H1 (cell line): ENCODE measurements around the gene DAPK1. TPM values are rescaled to one million over a fixed set of nuclear protein-coding genes. Genes with fewer than 3 reads are reported as not detected.

Source experiments
- CTCF ChIA-PET: fragments of 300-600 bp; sonication (Branson Sonifier 250); formaldehyde crosslinking; loops from one replicate; lab custom pipeline; 2021; ENCODE audit not compliant: partially characterized antibody; lab: Charles Lee
- POLR2A ChIA-PET: fragments of 300-600 bp; sonication (Branson Sonifier 250); formaldehyde crosslinking; loops from one replicate; lab custom pipeline; 2021; ENCODE audit warnings: inconsistent platforms; ENCODE audit not compliant: partially characterized antibody; lab: Charles Lee
- DNase-seq, 2 experiments: peaks; one replicate each; pipeline versions ENCODE4 v3.0.0 to v3.0.0-alpha.2; 2010 to 2022; ENCODE audit warnings: low spot score in 2 of 2, low read depth in 1 of 2, mixed read lengths in 1 of 2
- FAIRE-seq: peaks from 2 replicates; lab custom pipeline; 2011; peaks lifted over from hg19 to GRCh38; lab: Jason Lieb, UNC
- H2AFZ ChIP-seq: 2 replicates; pipeline ENCODE4 v1.8.1; 2012; ENCODE audit warnings: low read length, inconsistent platforms
- H2AK5ac ChIP-seq: 2 replicates; pipeline ENCODE4 v1.6.1; 2013; ENCODE audit warnings: low read depth, low read length
- H2BK120ac ChIP-seq: replicated peaks from 2 replicates; pipeline ENCODE3; 2013; ENCODE audit warnings: low read depth, low read length, inconsistent platforms
- H2BK12ac ChIP-seq: 2 replicates; pipeline ENCODE4 v1.6.1; 2013; ENCODE audit warnings: low read depth, low read length
- H2BK15ac ChIP-seq: 2 replicates; pipeline ENCODE4 v1.6.1; 2013; ENCODE audit warnings: low read length
- H2BK20ac ChIP-seq: 2 replicates; pipeline ENCODE4 v1.6.1; 2013; ENCODE audit warnings: low read length
- H2BK5ac ChIP-seq: 2 replicates; pipeline ENCODE4 v1.6.1; 2013; ENCODE audit warnings: low read depth, low read length
- H3K14ac ChIP-seq: 2 replicates; pipeline ENCODE4 v1.6.1; 2013; ENCODE audit warnings: inconsistent platforms; ENCODE audit not compliant: insufficient read length
- H3K18ac ChIP-seq: 2 replicates; pipeline ENCODE4 v1.6.1; 2013; ENCODE audit warnings: low read length; ENCODE audit errors: extremely low read depth
- H3K23ac ChIP-seq: 2 replicates; pipeline ENCODE4 v1.6.1; 2013; ENCODE audit warnings: inconsistent platforms; ENCODE audit not compliant: insufficient read length
- H3K23me2 ChIP-seq: 2 replicates; pipeline ENCODE4 v1.6.1; 2013; ENCODE audit warnings: low read depth, low read length
- H3K27ac ChIP-seq: 2 replicates; pipeline ENCODE4 v1.6.1; 2011; ENCODE audit warnings: low read depth, low read length, inconsistent platforms
- H3K27me3 ChIP-seq, 4 experiments: replicated peaks in 1 of 4; 1 replicate in 1 of 4; 2 replicates in 3 of 4; pipeline versions ENCODE4 v1.6.1 to v1.8.1; 2011 to 2013; ENCODE audit warnings: low read length in 3 of 4, mild to moderate bottlenecking in 3 of 4, inconsistent platforms in 2 of 4, mixed read lengths in 2 of 4, moderate library complexity in 1 of 4; ENCODE audit not compliant: control insufficient read depth in 3 of 4, insufficient read depth in 3 of 4; ENCODE audit errors: extremely low read depth in 1 of 4
- H3K36me3 ChIP-seq, 4 experiments: 2 replicates each; pipeline versions ENCODE4 v1.6.1 to v1.8.1; 2011 to 2013; ENCODE audit warnings: mild to moderate bottlenecking in 4 of 4, low read length in 3 of 4, moderate library complexity in 2 of 4, control low read depth in 1 of 4, inconsistent platforms in 1 of 4; ENCODE audit not compliant: insufficient read depth in 4 of 4, control insufficient read depth in 2 of 4
- H3K4ac ChIP-seq: replicated peaks from 2 replicates; pipeline ENCODE3; 2013; ENCODE audit warnings: low read length, low read depth, mixed read lengths, inconsistent platforms; ENCODE audit not compliant: insufficient read length
- H3K4me1 ChIP-seq, 4 experiments: replicated peaks in 1 of 4; 1 replicate in 1 of 4; 2 replicates in 3 of 4; pipeline versions ENCODE4 v1.6.1 to v1.8.1; 2011 to 2013; ENCODE audit warnings: low read length in 3 of 4, inconsistent platforms in 2 of 4, mixed read lengths in 1 of 4; ENCODE audit not compliant: insufficient read depth in 4 of 4, control insufficient read depth in 3 of 4
- H3K4me2 ChIP-seq, 2 experiments: 2 replicates each; pipeline versions ENCODE4 v1.6.1 to v1.8.1; 2011 to 2013; ENCODE audit warnings: low read depth in 2 of 2, low read length in 2 of 2, control low read depth in 1 of 2, inconsistent platforms in 1 of 2, mild to moderate bottlenecking in 1 of 2; ENCODE audit not compliant: insufficient read depth in 1 of 2
- H3K4me3 ChIP-seq, 4 experiments: fragments of 200-600, 300-600 bp in 1 of 4; sonication (generic), shearing (Covaris generic), sonication (Bioruptor Twin) in 1 of 4; 2 replicates each; pipeline versions ENCODE4 v1.5.1 to v1.8.1; 2011 to 2016; ENCODE audit warnings: low read length in 4 of 4, low read depth in 3 of 4, control low read depth in 2 of 4, inconsistent platforms in 2 of 4, mild to moderate bottlenecking in 2 of 4, mixed read lengths in 1 of 4, moderate library complexity in 1 of 4; ENCODE audit not compliant: insufficient read depth in 2 of 4; ENCODE audit errors: extremely low read depth in 1 of 4
- H3K56ac ChIP-seq: replicated peaks from 2 replicates; pipeline ENCODE3; 2013; ENCODE audit warnings: low read depth, mild to moderate bottlenecking, mixed read lengths, low read length, inconsistent platforms; ENCODE audit not compliant: insufficient read length
- H3K79me1 ChIP-seq: 2 replicates; pipeline ENCODE4 v1.6.1; 2013; ENCODE audit warnings: low read depth, low read length, control low read depth
- H3K79me2 ChIP-seq, 2 experiments: 2 replicates each; pipeline versions ENCODE4 v1.6.1 to v1.8.1; 2012 to 2013; ENCODE audit warnings: low read length in 2 of 2, mild to moderate bottlenecking in 2 of 2, inconsistent platforms in 1 of 2; ENCODE audit not compliant: insufficient read depth in 2 of 2, control insufficient read depth in 1 of 2
- H3K9ac ChIP-seq, 4 experiments: replicated peaks in 1 of 4; 1 replicate in 1 of 4; 2 replicates in 3 of 4; pipeline versions ENCODE4 v1.6.1 to v1.8.1; 2011 to 2013; ENCODE audit warnings: low read depth in 3 of 4, low read length in 3 of 4, control low read depth in 2 of 4, mild to moderate bottlenecking in 2 of 4, moderate library complexity in 2 of 4, inconsistent platforms in 1 of 4; ENCODE audit errors: extremely low read depth in 1 of 4
- H3K9me3 ChIP-seq, 2 experiments: 2 replicates each; pipeline versions ENCODE4 v1.6.1 to v1.8.1; 2012 to 2013; ENCODE audit warnings: mild to moderate bottlenecking in 2 of 2, moderate library complexity in 2 of 2, control low read depth in 1 of 2, inconsistent platforms in 1 of 2, low read depth in 1 of 2, low read length in 1 of 2, mixed read lengths in 1 of 2; ENCODE audit not compliant: insufficient read depth in 2 of 2
- H4K20me1 ChIP-seq, 2 experiments: replicated peaks in 1 of 2; 2 replicates each; pipeline versions ENCODE3 to v1.8.1; 2011 to 2013; ENCODE audit warnings: inconsistent platforms in 2 of 2, low read length in 2 of 2, mild to moderate bottlenecking in 1 of 2; ENCODE audit not compliant: insufficient read depth in 2 of 2, control insufficient read depth in 1 of 2
- H4K5ac ChIP-seq: 2 replicates; pipeline ENCODE4 v1.6.1; 2013; ENCODE audit warnings: low read length, low read depth, mixed read lengths, inconsistent platforms; ENCODE audit not compliant: insufficient read length
- H4K8ac ChIP-seq: 2 replicates; pipeline ENCODE4 v1.8.0; 2013; ENCODE audit warnings: mild to moderate bottlenecking, moderate library complexity, low read length, inconsistent platforms; ENCODE audit not compliant: insufficient read depth; ENCODE audit errors: extremely low read depth
- H4K91ac ChIP-seq: replicated peaks from 2 replicates; pipeline ENCODE3; 2013; ENCODE audit warnings: low read length, mixed read lengths, inconsistent platforms; ENCODE audit not compliant: insufficient read length
- CHD1 ChIP-seq: IDR thresholded peaks from 2 replicates; pipeline ENCODE4 v1.6.1; 2012; ENCODE audit warnings: low read depth, low read length, improper control_type of control experiment
- EGR1 ChIP-seq: IDR thresholded peaks from 2 replicates; pipeline ENCODE4 v1.6.1; 2011; ENCODE audit warnings: low read depth, low read length, borderline replicate concordance
- FOSL1 ChIP-seq: IDR thresholded peaks from 2 replicates; pipeline ENCODE4 v1.6.1; 2011; ENCODE audit warnings: mild to moderate bottlenecking, low read depth, low read length, moderate library complexity; ENCODE audit not compliant: insufficient read depth
- KDM5A ChIP-seq: fragments of 200-600 bp; IDR thresholded peaks from 2 replicates; pipeline ENCODE4 v1.7.1; 2012; ENCODE audit warnings: mild to moderate bottlenecking, low read length, inconsistent platforms, mixed read lengths
- NANOG ChIP-seq: IDR thresholded peaks from 2 replicates; pipeline ENCODE4 v1.6.1; 2011; ENCODE audit warnings: low read length, low read depth, mild to moderate bottlenecking, inconsistent platforms; ENCODE audit not compliant: insufficient read depth, poor library complexity, severe bottlenecking
- RBBP5 ChIP-seq: IDR thresholded peaks from 2 replicates; pipeline ENCODE4 v1.7.1; 2012; ENCODE audit warnings: low read depth, mild to moderate bottlenecking, inconsistent platforms, low read length, moderate library complexity, borderline replicate concordance
- RFX5 ChIP-seq: IDR thresholded peaks from 2 replicates; pipeline ENCODE4 v1.6.1; 2011; ENCODE audit warnings: low read depth, low read length, improper control_type of control experiment, borderline replicate concordance
- TAF1 ChIP-seq: IDR thresholded peaks from 2 replicates; pipeline ENCODE4 v1.6.1; 2011; ENCODE audit warnings: mild to moderate bottlenecking, low read depth, low read length
- YY1 ChIP-seq: IDR thresholded peaks from 2 replicates; pipeline ENCODE4 v1.6.1; 2011; ENCODE audit warnings: low read depth, mild to moderate bottlenecking, low read length
- WGBS, 2 experiments: shearing (Covaris generic) in 1 of 2; methylation state at CpG; one replicate each; pipeline versions ENCODE4 v1.1.6 to v1.1.7; 2013 to 2015; ENCODE audit warnings: low lambda C conversion rate in 2 of 2, mixed read lengths in 2 of 2, inconsistent platforms in 1 of 2, low coverage in 1 of 2, missing lambda C conversion rate in 1 of 2; ENCODE audit not compliant: insufficient replicate concordance in 2 of 2, insufficient coverage in 1 of 2, insufficient read length in 1 of 2; ENCODE audit errors: extremely low coverage in 1 of 2, missing lambda C conversion rate in 1 of 2; 5-methylcytosine and 5-hydroxymethylcytosine counted together
- polyA plus RNA-seq, 7 experiments: library from polyadenylated mRNA; depleted of rRNA in 3 of 7; stranded (reverse) in 5 of 7; unstranded in 2 of 7; fragments of >200 nt in 5 of 7; fragments of 200-250 nt in 2 of 7; gene quantifications; 1 replicate in 5 of 7; 2 replicates in 1 of 7; 4 replicates in 1 of 7; pipeline versions ENCODE4 v1.2.1 to v1.2.3, GENCODE V29; 2011 to 2013; ENCODE audit warnings: missing spikeins in 2 of 7, mixed read lengths in 2 of 7
- total RNA-seq: library from RNA; stranded (reverse); fragmentation: NEBNext Ultra II Directional; extraction: Animal tissue kit (Norgen Biotek cat#: 25700); gene quantifications from 2 replicates; pipeline ENCODE4 v1.2.1, GENCODE V29; 2021
- TF ChIP-seq, protein P1 (sequence below): IDR thresholded peaks from 2 replicates; pipeline ENCODE4 v1.6.1; 2012; ENCODE audit warnings: inconsistent platforms
- TF ChIP-seq, protein P2 (sequence below): IDR thresholded peaks from 2 replicates; pipeline ENCODE4 v1.6.1; 2012; ENCODE audit warnings: low read length, inconsistent platforms

Gene DAPK1
- total and polyA plus RNA-seq, 2 of the 8 experiments (the other 6 are each of a cell fraction or from before 2014, with no cell fraction given), result 62.4 to 131 TPM

DNA sequence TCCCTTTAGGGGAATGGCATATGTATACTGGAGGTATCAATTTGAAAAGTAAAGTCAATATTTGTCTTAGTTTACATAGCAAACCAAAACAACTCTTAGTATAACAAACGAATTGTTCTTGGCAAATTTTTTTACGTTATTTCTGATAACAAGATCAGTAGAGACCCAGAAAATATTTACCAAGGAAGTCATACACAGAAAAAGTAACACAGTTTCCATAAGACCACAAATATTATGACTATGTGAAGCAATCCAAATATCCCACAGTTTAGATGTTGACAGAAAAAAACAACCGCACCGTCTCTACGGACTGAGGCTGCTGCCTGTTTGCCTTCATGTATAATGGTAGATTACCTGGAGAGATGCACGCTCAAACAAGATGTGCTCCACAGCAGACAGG lies 46.5 kb upstream of the DAPK1 start:
- no peak for TF ChIP-seq NANOG
- TF ChIP-seq RFX5, result no peak
- TF ChIP-seq EGR1, result no peak
- no peak for TF ChIP-seq RBBP5
- TF ChIP-seq, protein P1, sequence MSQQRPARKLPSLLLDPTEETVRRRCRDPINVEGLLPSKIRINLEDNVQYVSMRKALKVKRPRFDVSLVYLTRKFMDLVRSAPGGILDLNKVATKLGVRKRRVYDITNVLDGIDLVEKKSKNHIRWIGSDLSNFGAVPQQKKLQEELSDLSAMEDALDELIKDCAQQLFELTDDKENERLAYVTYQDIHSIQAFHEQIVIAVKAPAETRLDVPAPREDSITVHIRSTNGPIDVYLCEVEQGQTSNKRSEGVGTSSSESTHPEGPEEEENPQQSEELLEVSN, result no peak
- TF ChIP-seq, protein P2, sequence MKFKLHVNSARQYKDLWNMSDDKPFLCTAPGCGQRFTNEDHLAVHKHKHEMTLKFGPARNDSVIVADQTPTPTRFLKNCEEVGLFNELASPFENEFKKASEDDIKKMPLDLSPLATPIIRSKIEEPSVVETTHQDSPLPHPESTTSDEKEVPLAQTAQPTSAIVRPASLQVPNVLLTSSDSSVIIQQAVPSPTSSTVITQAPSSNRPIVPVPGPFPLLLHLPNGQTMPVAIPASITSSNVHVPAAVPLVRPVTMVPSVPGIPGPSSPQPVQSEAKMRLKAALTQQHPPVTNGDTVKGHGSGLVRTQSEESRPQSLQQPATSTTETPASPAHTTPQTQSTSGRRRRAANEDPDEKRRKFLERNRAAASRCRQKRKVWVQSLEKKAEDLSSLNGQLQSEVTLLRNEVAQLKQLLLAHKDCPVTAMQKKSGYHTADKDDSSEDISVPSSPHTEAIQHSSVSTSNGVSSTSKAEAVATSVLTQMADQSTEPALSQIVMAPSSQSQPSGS, result no peak
- TF ChIP-seq CHD1, result no peak
- no peak for TF ChIP-seq YY1
- no peak for TF ChIP-seq KDM5A
- TF ChIP-seq FOSL1, result no peak
- no peak for TF ChIP-seq TAF1
- Histone ChIP-seq H3K14ac (no peak overlapping the region), H3K27ac (no peak overlapping the region), H3K4me2 (no peak overlapping the region), H3K79me1 (no peaks in the 10 kb centered on the region), H4K8ac (no peak overlapping the region), H3K4ac (no peak overlapping the region), H4K20me1 (no peaks in the 10 kb centered on the region), H2BK15ac (no peak overlapping the region), H3K56ac (no peak overlapping the region), H2BK120ac (no peak overlapping the region), H3K18ac (no peak overlapping the region), H2AFZ (no peak overlapping the region), H3K4me3 (no peak overlapping the region), H2BK20ac (no peak overlapping the region), H3K79me2 (no peaks in the 10 kb centered on the region), H2AK5ac (no peak overlapping the region), H3K4me1 (no peaks in the 10 kb centered on the region), H3K23me2 (no peaks in the 10 kb centered on the region), H3K9me3 (peaks cover 20 to 23% of the 10 kb centered on the region in 2 experiments), H3K9ac (no peak overlapping the region), H2BK5ac (no peak overlapping the region), H4K91ac (no peak overlapping the region), H3K27me3 (0 out of 7 replicates have a peak, but pooled peaks cover 0 to 2% (median 0%) of the 10 kb centered on the region in 4 experiments), H3K36me3 (no peaks in the 10 kb centered on the region), H2BK12ac (no peak overlapping the region), H4K5ac (no peak overlapping the region), H3K23ac (no peak overlapping the region)
- POLR2A ChIA-PET, result no interaction called here
- 62% methylated on average over 6 of the region's 6 CpGs; no CpG with 5 or more reads in 1 of the 2 experiments for WGBS, 2 experiments
- FAIRE-seq (no peak), DNase-seq (no peak)
- CTCF ChIA-PET, result interaction anchor here (0.9 kb wide), 1 partner anchor 108 kb away, joined by 3 read pairs; no protein-coding TSS in a partner anchor
